K562 (cell line): ENCODE measurements around the gene PNMA8C. TPM values are rescaled to one million over a fixed set of nuclear protein-coding genes. Genes with fewer than 3 reads are reported as not detected.
A peak's percentile ranks its signal among the peaks of the same experiment; 100 is the strongest.

Experiments used
- ATAC-seq: fragments of 200-7000 bp; cut with Tn5 transposase; 3 replicates; pipeline ENCODE4 v1.9.1; 2020; ENCODE audit warnings: moderate library complexity
- BruUV-seq: library from RNA; stranded (reverse); fragments of 400-500 nt; replicated peaks from 2 replicates; lab custom pipeline; 2021; lab: Mats Ljungman, UMichigan
- CTCF ChIA-PET: fragments of 300-600 bp; formaldehyde crosslinking; extraction: SDS; loops from one replicate; lab custom pipeline; 2021; ENCODE audit warnings: low intra/inter-chr PET ratio; lab: Yijun Ruan, JAX
- POLR2A ChIA-PET: fragments of 300-600, 350-650 bp; sonication (Branson Sonifier 250); formaldehyde crosslinking; extraction: SDS; loops from one replicate; lab custom pipeline; 2021; ENCODE audit warnings: antibody characterized with exemption, inconsistent platforms; lab: Yijun Ruan, JAX
- DNase-seq, 4 experiments: peaks; one replicate each; pipeline versions ENCODE4 v3.0.0 to v3.0.0-alpha.2; 2011 to 2018; ENCODE audit warnings: low spot score in 3 of 4, mixed read lengths in 3 of 4; ENCODE audit errors: extremely low read depth in 1 of 4
- FAIRE-seq: peaks from 2 replicates; lab custom pipeline; 2011; peaks lifted over from hg19 to GRCh38; lab: Jason Lieb, UNC
- H2AFZ ChIP-seq: 2 replicates; pipeline ENCODE4 v1.6.0; 2011; ENCODE audit warnings: low read depth, low read length, control low read depth, inconsistent platforms
- H3K27ac ChIP-seq: fragments of 200-600 bp; 3 replicates; pipeline ENCODE4 v1.8.0; 2011; ENCODE audit warnings: low read depth, mild to moderate bottlenecking, control low read depth, inconsistent platforms, low read length, moderate library complexity, mixed read lengths; ENCODE audit errors: extremely low read depth
- H3K27me3 ChIP-seq, 2 experiments: fragments of 300-600 bp in 1 of 2; 2 replicates in 1 of 2; 3 replicates in 1 of 2; pipeline versions ENCODE4 v1.6.0 to v1.8.0; 2011; ENCODE audit warnings: inconsistent platforms in 2 of 2, low read length in 2 of 2, mild to moderate bottlenecking in 1 of 2, mixed read lengths in 1 of 2, moderate library complexity in 1 of 2; ENCODE audit not compliant: control insufficient read depth in 2 of 2, insufficient read depth in 2 of 2
- H3K36me3 ChIP-seq: fragments of 300-600 bp; 3 replicates; pipeline ENCODE4 v1.8.0; 2011; ENCODE audit warnings: mild to moderate bottlenecking, low read length, inconsistent platforms; ENCODE audit not compliant: control insufficient read depth, insufficient read depth
- H3K4me1 ChIP-seq, 2 experiments: fragments of 200-600 bp in 1 of 2; replicated peaks in 1 of 2; 2 replicates in 1 of 2; 3 replicates in 1 of 2; pipeline versions ENCODE4 v1.5.1 to v1.8.0; 2011; ENCODE audit warnings: inconsistent platforms in 2 of 2, low read length in 2 of 2, mild to moderate bottlenecking in 1 of 2, mixed read lengths in 1 of 2, moderate library complexity in 1 of 2; ENCODE audit not compliant: control insufficient read depth in 2 of 2, insufficient read depth in 2 of 2
- H3K4me2 ChIP-seq: 2 replicates; pipeline ENCODE4 v1.6.1; 2011; ENCODE audit warnings: low read length, control low read depth, inconsistent platforms, mixed read lengths; ENCODE audit not compliant: insufficient read depth
- H3K4me3 ChIP-seq: fragments of 200-600 bp; sonication (generic), shearing (Covaris generic); 2 replicates; pipeline ENCODE4 v1.5.1; 2016; ENCODE audit warnings: control low read depth, inconsistent platforms
- H3K79me2 ChIP-seq: fragments of 200-600 bp; 3 replicates; pipeline ENCODE4 v1.8.0; 2011; ENCODE audit warnings: low read length, inconsistent platforms; ENCODE audit not compliant: control insufficient read depth, insufficient read depth
- H3K9ac ChIP-seq, 2 experiments: 2 replicates each; pipeline versions ENCODE4 v1.6.0 to v1.6.1; 2011; ENCODE audit warnings: low read depth in 2 of 2, low read length in 2 of 2, control low read depth in 1 of 2, inconsistent platforms in 1 of 2, mild to moderate bottlenecking in 1 of 2, mixed read lengths in 1 of 2; ENCODE audit not compliant: insufficient read depth in 1 of 2
- H3K9me1 ChIP-seq: one replicate; pipeline ENCODE4 v1.6.0; 2011; ENCODE audit warnings: inconsistent platforms, mild to moderate bottlenecking, low read length, moderate library complexity; ENCODE audit not compliant: control insufficient read depth, insufficient read depth
- H3K9me3 ChIP-seq: replicated peaks from 2 replicates; pipeline ENCODE4 v1.5.1; 2011; ENCODE audit warnings: low read depth, low read length, inconsistent platforms; ENCODE audit not compliant: control insufficient read depth, insufficient read depth
- H4K20me1 ChIP-seq: replicated peaks from 2 replicates; pipeline ENCODE4 v1.6.1; 2011; ENCODE audit warnings: low read length, inconsistent platforms, mixed read lengths; ENCODE audit not compliant: control insufficient read depth, insufficient read depth
- BHLHE40 ChIP-seq: IDR thresholded peaks from 2 replicates; pipeline ENCODE4 v1.6.1; 2011; ENCODE audit warnings: low read length, improper control_type of control experiment
- CBX8 ChIP-seq: fragments of 200-600 bp; sonication (generic); IDR thresholded peaks from 2 replicates; pipeline ENCODE4 v1.6.1; 2012; ENCODE audit warnings: borderline replicate concordance, mixed run types, low read depth, mild to moderate bottlenecking, moderate library complexity, mixed read lengths, low read length, control low read depth, inconsistent platforms; ENCODE audit not compliant: poor library complexity, severe bottlenecking; ENCODE audit errors: extremely low read depth
- CXXC5 ChIP-seq: fragments of 250-450 bp; sonication (Bioruptor Pico); IDR thresholded peaks from 2 replicates; pipeline ENCODE4 v1.8.0; 2022; ENCODE audit warnings: inconsistent platforms, mild to moderate bottlenecking, moderate library complexity
- GATAD2A ChIP-seq: fragments of 450-650 bp; IDR thresholded peaks from 2 replicates; pipeline ENCODE4 v1.6.1; 2017
- IFI16 ChIP-seq: fragments of 250-450 bp; sonication (Bioruptor Pico); IDR thresholded peaks from 2 replicates; pipeline ENCODE4 v2.1.2; 2022; ENCODE audit warnings: mild to moderate bottlenecking, inconsistent platforms
- MAX ChIP-seq: sonication (generic); formaldehyde crosslinking; IDR thresholded peaks from 2 replicates; pipeline ENCODE4 v1.9.0; 2022; ENCODE audit warnings: mild to moderate bottlenecking, missing genetic modification reagents
- NFE2 ChIP-seq: IDR thresholded peaks from 2 replicates; pipeline ENCODE4 v1.6.1; 2014; ENCODE audit warnings: antibody characterized with exemption, low read depth
- PRDM10 ChIP-seq: fragments of 450-650 bp; IDR thresholded peaks from 2 replicates; pipeline ENCODE4 v1.6.1; 2018; ENCODE audit not compliant: partially characterized antibody
- PREB ChIP-seq: sonication (generic); formaldehyde crosslinking; IDR thresholded peaks from 2 replicates; pipeline ENCODE4 v1.8.1; 2023; ENCODE audit warnings: mild to moderate bottlenecking, missing genetic modification reagents
- SIN3A ChIP-seq, 2 experiments: fragments of 150-350 bp in 1 of 2; IDR thresholded peaks; 2 replicates each; pipeline ENCODE4 v1.6.1; 2011 to 2016; ENCODE audit warnings: borderline replicate concordance in 2 of 2, low read depth in 2 of 2, low read length in 2 of 2, mild to moderate bottlenecking in 2 of 2, moderate library complexity in 2 of 2; ENCODE audit not compliant: control insufficient read depth in 1 of 2
- TBP ChIP-seq: optimal IDR thresholded peaks from 2 replicates; pipeline ENCODE3; 2011; ENCODE audit warnings: low read depth, low read length, improper control_type of control experiment
- ZBTB7A ChIP-seq: IDR thresholded peaks from 2 replicates; pipeline ENCODE4 v1.6.1; 2011; ENCODE audit warnings: low read depth, mild to moderate bottlenecking, low read length, moderate library complexity, borderline replicate concordance; ENCODE audit not compliant: control insufficient read depth
- ZNF12 ChIP-seq: sonication (generic); formaldehyde crosslinking; IDR thresholded peaks from 2 replicates; pipeline ENCODE4 v1.4.0; 2020; ENCODE audit warnings: mild to moderate bottlenecking, missing genetic modification reagents
- WGBS: fragments of 100-300 bp; shearing (Covaris generic); methylation state at CpG from one replicate; pipeline ENCODE4 v1.1.6; 2016; ENCODE audit warnings: low coverage, mixed read lengths; ENCODE audit not compliant: insufficient coverage; ENCODE audit errors: missing lambda C conversion rate; 5-methylcytosine and 5-hydroxymethylcytosine counted together
- in situ Hi-C: fragments of 300-500 bp; cut with MboI; formaldehyde crosslinking; loops from 4 replicates; pipeline ENCODE4 v1.15.0; 2018; ENCODE audit warnings: inconsistent platforms, mixed read lengths
- intact Hi-C: fragments of 100-400 bp; cut with micrococcal nuclease; formaldehyde crosslinking; loops from 2 replicates; pipeline ENCODE4 v1.14.2; 2022
- polyA plus RNA-seq, 8 experiments: library from polyadenylated mRNA; depleted of rRNA in 4 of 8; stranded (reverse) in 5 of 8; unstranded in 3 of 8; fragments of >200 nt; fragmentation: Nextera tagmentation in 2 of 8; fragmentation: Illumina TruSeq in 1 of 8; extraction: Ambion mirVana in 2 of 8; extraction: Trizol in 1 of 8; gene quantifications; 2 replicates each; pipeline versions ENCODE4 v1.2.1 to v1.2.3, GENCODE V29; 2011 to 2014; ENCODE audit warnings: inconsistent platforms in 1 of 8, missing spikeins in 1 of 8
- total RNA-seq, 7 experiments: library from RNA; depleted of rRNA in 6 of 7; stranded (reverse); fragments of >200 nt in 6 of 7; fragmentation: Illumina TruSeq in 2 of 7; extraction: Trizol in 2 of 7; gene quantifications; 2 replicates each; pipeline versions ENCODE4 v1.2.1 to v1.2.3, GENCODE V29; 2011 to 2021; ENCODE audit warnings: low replicate concordance in 1 of 7

Gene PNMA8C
- total and polyA plus RNA-seq, 9 of the 15 experiments (the other 6 are each of a cell fraction or from before 2014, with no cell fraction given), result 0.04 to 0.05 (median 0.05) TPM; not detected in 6

DNA sequence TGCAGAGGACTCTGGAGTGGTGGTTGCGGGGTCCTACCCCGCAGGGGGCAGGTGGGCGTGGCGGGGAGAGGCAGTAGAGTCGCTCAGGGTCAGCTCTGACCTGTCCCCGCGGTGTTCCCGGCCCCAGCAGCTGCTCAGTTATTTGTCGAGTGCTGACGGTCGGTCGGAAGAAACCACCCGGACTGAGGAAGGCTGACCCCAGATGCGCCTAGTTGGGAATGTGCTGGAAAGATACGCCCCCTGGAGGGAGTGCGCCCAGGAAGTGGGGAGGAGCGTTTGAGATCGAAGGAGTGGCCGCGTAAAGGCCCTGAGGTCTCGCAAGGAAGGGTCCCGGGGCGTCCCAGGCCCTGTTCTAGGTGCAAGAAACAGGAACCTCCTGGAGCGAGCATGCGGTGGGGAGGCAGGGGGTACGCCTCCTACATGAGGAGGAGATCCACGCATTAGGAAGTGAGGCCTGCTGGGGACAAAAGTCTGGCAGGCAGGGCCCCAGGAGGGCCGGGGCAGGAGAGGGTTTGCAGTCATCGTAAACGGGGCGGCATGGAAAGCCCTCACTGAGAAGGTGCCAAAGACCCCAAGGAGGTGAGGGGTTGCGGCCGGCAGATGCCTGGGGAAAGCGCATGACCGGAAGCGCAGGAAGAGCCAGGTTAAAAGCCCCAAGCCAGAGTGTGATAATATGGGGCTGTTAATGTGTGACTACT, 24.5 kb downstream of the PNMA8C start:
- Histone ChIP-seq H3K27ac (peak overlapping the region; percentile 37; the same call in 2 of the 3 replicates), H3K4me3 (no peak overlapping the region), H3K27me3 (0 out of 5 replicates have a peak, but pooled peaks cover 0 to 2% of the 10 kb centered on the region in 2 experiments), H3K9ac (peak overlapping the region; percentile 24 to 78; a peak in 3 of 4 replicates), H3K9me3 (no peaks in the 10 kb centered on the region), H4K20me1 (no peaks in the 10 kb centered on the region), H3K4me1 (peaks cover 16 to 28% of the 10 kb centered on the region in 2 experiments), H3K79me2 (no peaks in the 10 kb centered on the region), H3K9me1 (no peaks in the 10 kb centered on the region), H3K4me2 (peak overlapping the region; percentile 54; the same call in 1 of the 2 replicates), H2AFZ (peak overlapping the region; percentile 88), H3K36me3 (no peaks in the 10 kb centered on the region; the same call in 2 of the 3 replicates)
- CTCF ChIA-PET, result interaction anchor here (2.2 to 13.2 kb wide), 2 partner anchors 83 to 109 kb away, joined by 7 to 325 read pairs; no protein-coding TSS in a partner anchor
- POLR2A ChIA-PET, result interaction anchor here (1.0 to 2.4 kb wide), 2 partner anchors 9 to 104 kb away, joined by 3 to 9 read pairs; partner anchors contain the start of gene CCDC8
- no TSS peak for BruUV-seq
- intact Hi-C loops (loop anchor here (2.0 kb wide), 1 partner anchor 29 kb away; no protein-coding TSS in a partner anchor), in situ Hi-C loops (no loop called here)
- ATAC-seq (peak; percentile 24), FAIRE-seq (no peak), DNase-seq (peak; percentile 33 to 58 (median 48))
- whole genome bisulfite sequencing, result 47% methylated on average over 32 of the region's 36 CpGs
- TF ChIP-seq BHLHE40 (no peak), ZBTB7A (peak; percentile 67; the same call in 1 of the 2 replicates), IFI16 (CRISPR knock-in tag) (no peak), CXXC5 (no peak), TBP (no peak), MAX (CRISPR knock-in tag) (peak; percentile 42; the same call in 1 of the 2 replicates), PREB (CRISPR knock-in tag) (no peak), CBX8 (no peak), GATAD2A (no peak), ZNF12 (CRISPR knock-in tag) (no peak), SIN3A (IDR thresholded peaks at IDR 0.05; ENCODE audit: borderline replicate concordance in 2 of 2, control insufficient read depth in 1 of 2, low read depth in 2 of 2, low read length in 2 of 2) (no peak), NFE2 (no peak), PRDM10 (peak; percentile 25)
